ENCODE data around the gene NOA1.
"Not testable (repeated sequence)": the region's sequence is repeated elsewhere in the genome, so short reads cannot be mapped to it uniquely, and the experiment has no call there.

The NOA1 gene

GRCh38 chr4:56953680-56954520 is 23.5 kb downstream of the NOA1 start:
- no peak for FAIRE-seq

- no peak for FAIRE-seq
Observed at GRCh38 chr4:56941403-56941802, 36.0 kb downstream of the NOA1 start.

GRCh38 chr4:56940971-56941370 is 36.4 kb downstream of the NOA1 start:
- FAIRE-seq = no peak

DNA sequence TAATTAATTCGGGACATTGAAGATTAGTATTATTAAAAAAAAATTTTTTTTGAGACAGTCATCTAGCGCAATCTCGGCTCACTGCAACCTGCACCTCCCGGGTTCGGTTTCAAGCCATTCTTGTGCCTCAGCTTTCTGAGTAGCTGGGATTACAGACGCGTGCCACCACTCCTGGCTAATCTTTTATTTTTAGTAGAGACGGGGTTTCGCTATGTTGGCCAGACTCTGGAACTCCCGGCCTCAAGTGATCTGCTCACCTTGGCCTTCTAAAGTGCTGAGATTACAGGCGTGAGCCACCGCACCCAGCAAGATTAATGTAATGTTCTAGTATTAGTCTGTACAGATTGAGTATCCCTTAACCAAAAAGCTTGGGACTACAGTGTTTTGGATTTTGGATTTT is 37.0 kb downstream of the NOA1 start:
- no peak for FAIRE-seq

- FAIRE-seq = not testable (repeated sequence)
Observed at GRCh38 chr4:56939826-56940225, 37.6 kb downstream of the NOA1 start.

DNA sequence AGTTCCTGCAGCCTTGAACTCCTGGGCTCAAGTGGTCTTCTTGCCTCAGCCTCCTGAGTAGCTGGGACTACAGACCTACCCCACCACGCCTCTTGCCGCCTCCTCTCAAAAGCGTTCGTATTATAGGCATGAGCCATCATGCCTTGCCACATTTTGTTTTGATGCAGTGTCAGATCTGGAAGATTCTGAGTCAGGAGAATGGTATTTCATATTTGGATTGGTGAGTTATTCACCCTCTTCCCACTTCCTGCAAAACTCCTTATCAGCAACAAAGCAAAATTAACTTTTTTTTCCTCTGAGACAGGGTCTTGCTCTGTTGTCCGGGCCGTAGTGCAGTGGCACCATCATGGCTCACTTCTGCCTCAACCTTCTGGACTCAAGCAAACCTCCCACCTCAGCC is 40.1 kb downstream of the NOA1 start:
- no peak for FAIRE-seq

- FAIRE-seq = no peak
Observed at GRCh38 chr4:56931924-56932323, 45.5 kb downstream of the NOA1 start.

DNA sequence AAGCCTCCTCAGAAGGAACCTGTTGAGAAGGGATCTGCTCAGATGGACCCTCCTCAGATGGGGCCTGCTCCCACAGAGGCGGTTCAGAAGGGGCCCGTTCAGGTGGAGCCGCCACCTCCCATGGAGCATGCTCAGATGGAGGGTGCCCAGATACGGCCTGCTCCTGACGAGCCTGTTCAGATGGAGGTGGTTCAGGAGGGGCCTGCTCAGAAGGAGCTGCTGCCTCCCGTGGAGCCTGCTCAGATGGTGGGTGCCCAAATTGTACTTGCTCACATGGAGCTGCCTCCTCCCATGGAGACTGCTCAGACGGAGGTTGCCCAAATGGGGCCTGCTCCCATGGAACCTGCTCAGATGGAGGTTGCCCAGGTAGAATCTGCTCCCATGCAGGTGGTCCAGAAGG is 46.8 kb downstream of the NOA1 start:
- FAIRE-seq = no peak

DNA sequence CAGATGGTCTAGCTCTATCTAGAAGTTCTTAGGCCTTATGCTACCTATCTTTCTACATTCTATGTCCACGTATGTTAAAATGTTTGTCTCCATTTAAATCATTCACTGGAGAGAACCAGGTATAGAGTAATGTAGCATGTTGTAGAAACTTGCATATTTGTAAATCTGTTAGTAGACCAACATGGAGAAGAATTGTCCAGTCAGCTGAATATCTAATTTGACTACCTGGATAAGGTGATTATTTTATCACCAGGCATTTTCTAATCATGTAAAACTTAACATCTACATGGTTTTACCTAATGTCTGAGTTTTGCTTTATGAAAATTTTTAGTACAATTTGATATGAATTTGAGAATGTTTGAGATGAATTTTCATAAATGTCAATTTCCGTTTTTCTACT is 50.2 kb downstream of the NOA1 start:
- no peak for FAIRE-seq

DNA sequence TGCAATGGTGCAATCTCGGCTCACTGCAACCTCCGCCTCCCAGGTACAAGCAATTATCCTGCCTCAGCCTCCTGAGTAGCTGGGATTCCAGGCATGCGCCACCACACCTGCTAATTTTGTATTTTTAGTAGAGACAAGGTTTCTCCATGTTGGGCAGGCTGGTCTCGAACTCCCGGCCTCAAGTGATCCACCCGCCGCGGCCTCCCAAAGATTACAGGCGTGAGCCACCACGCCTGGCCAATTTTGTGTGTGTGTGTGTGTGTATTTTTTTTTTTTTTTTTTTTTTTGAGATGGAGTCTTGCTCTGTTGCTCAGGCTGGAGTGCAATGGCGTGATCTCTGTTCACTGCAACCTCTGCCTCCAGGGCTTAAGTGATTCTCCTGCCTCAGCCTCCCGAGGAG is 62.4 kb downstream of the NOA1 start:
- FAIRE-seq = not testable (repeated sequence)

DNA sequence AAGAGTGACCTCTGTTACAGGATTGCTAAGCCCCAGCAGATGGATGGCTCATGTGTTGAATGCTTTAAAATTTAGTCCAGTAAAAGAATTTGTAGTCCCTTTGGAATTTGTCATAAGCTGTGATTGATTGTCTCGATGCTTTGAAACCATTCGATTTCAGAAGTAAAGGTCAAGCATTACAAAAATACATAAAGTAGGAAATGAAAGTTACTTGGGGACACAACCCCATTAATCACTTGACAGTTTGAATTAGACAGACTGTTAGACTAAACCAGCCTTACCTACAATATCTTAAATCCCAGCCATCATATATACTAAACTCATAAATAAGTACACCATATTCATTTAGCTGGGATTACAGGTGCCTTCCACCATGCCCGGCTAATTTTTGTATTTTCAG is 63.1 kb downstream of the NOA1 start:
- FAIRE-seq = no peak
